GM12878 (cell line): ENCODE data around the gene RFX3. TPM values are rescaled to one million over a fixed set of nuclear protein-coding genes. Genes with fewer than 3 reads are reported as not detected.

Source experiments
- ATAC-seq: fragments of 200-7000 bp; cut with Tn5 transposase; 3 replicates; pipeline ENCODE4 v1.9.1; 2020; ENCODE audit warnings: mild to moderate bottlenecking, moderate library complexity
- BruUV-seq: library from RNA; stranded (reverse); fragments of 400-500 nt; replicated peaks from 2 replicates; lab custom pipeline; 2021; lab: Mats Ljungman, UMichigan
- CTCF ChIA-PET: fragments of 300-600 bp; sonication (Branson Sonifier 250); formaldehyde crosslinking; extraction: SDS; loops from one replicate; lab custom pipeline; 2021; ENCODE audit warnings: inconsistent platforms; lab: Yijun Ruan, JAX
- POLR2A ChIA-PET: fragments of 350-600 bp; formaldehyde crosslinking; extraction: SDS; loops from one replicate; lab custom pipeline; 2021; ENCODE audit warnings: inconsistent platforms; lab: Charles Lee
- RAD21 ChIA-PET: fragments of 300-600 bp; sonication (Branson Sonifier 250); formaldehyde crosslinking; loops from one replicate; lab custom pipeline; 2023; ENCODE audit warnings: antibody characterized with exemption; ENCODE audit not compliant: unreplicated experiment; lab: Charles Lee
- SMC1A ChIA-PET: fragments of 300-600 bp; sonication (Branson Sonifier 250); formaldehyde crosslinking; loops from one replicate; lab custom pipeline; 2023; ENCODE audit not compliant: unreplicated experiment, uncharacterized antibody; lab: Charles Lee
- DNase-seq: peaks from one replicate; pipeline ENCODE4 v3.0.0-alpha.2; 2011; ENCODE audit warnings: low read depth, low spot score
- FAIRE-seq: peaks from 3 replicates; lab custom pipeline; 2011; peaks lifted over from hg19 to GRCh38; lab: Jason Lieb, UNC
- H2AFZ ChIP-seq: 2 replicates; pipeline ENCODE4 v1.6.0; 2011; ENCODE audit warnings: low read depth, low read length, control low read depth; ENCODE audit not compliant: control insufficient read depth
- H3K27ac ChIP-seq: 2 replicates; pipeline ENCODE4 v1.5.1; 2011; ENCODE audit warnings: control low read depth; ENCODE audit not compliant: control insufficient read depth, insufficient read depth
- H3K27me3 ChIP-seq, 2 experiments: replicated peaks in 1 of 2; 2 replicates each; pipeline versions ENCODE4 v1.6.0 to v1.6.1; 2011; ENCODE audit warnings: low read length in 1 of 2; ENCODE audit not compliant: control insufficient read depth in 2 of 2, insufficient read depth in 2 of 2
- H3K36me3 ChIP-seq, 2 experiments: 2 replicates each; pipeline ENCODE4 v1.5.1; 2011; ENCODE audit warnings: low read length in 1 of 2; ENCODE audit not compliant: control insufficient read depth in 2 of 2, insufficient read depth in 2 of 2
- H3K4me1 ChIP-seq: 2 replicates; pipeline ENCODE4 v1.6.1; 2011; ENCODE audit warnings: mild to moderate bottlenecking, low read length, moderate library complexity, mixed read lengths; ENCODE audit not compliant: control insufficient read depth, insufficient read depth
- H3K4me2 ChIP-seq: 2 replicates; pipeline ENCODE4 v1.6.0; 2011; ENCODE audit warnings: control low read depth; ENCODE audit not compliant: control insufficient read depth, insufficient read depth
- H3K4me3 ChIP-seq: fragments of 200-600 bp; sonication (generic); 2 replicates; pipeline ENCODE4 v1.5.1; 2016
- H3K79me2 ChIP-seq: 2 replicates; pipeline ENCODE4 v1.6.0; 2011; ENCODE audit warnings: low read length; ENCODE audit not compliant: control insufficient read depth, insufficient read depth
- H3K9ac ChIP-seq: 2 replicates; pipeline ENCODE4 v1.8.0; 2011; ENCODE audit warnings: low read length, control low read depth, mixed read lengths; ENCODE audit not compliant: control insufficient read depth, insufficient read depth
- H3K9me3 ChIP-seq: replicated peaks from 3 replicates; pipeline ENCODE4 v1.5.1; 2011; ENCODE audit warnings: mild to moderate bottlenecking, low read length; ENCODE audit not compliant: control insufficient read depth, insufficient read depth
- H4K20me1 ChIP-seq: 2 replicates; pipeline ENCODE4 v1.6.0; 2011; ENCODE audit not compliant: control insufficient read depth, insufficient read depth
- NBN ChIP-seq: fragments of 450-650 bp; IDR thresholded peaks from 2 replicates; pipeline ENCODE4 v1.6.1; 2016
- RCOR1 ChIP-seq: conservative IDR thresholded peaks from 2 replicates; pipeline ENCODE4 v1.6.1; 2012; ENCODE audit warnings: low read depth, low read length, improper control_type of control experiment
- SMAD1 ChIP-seq: fragments of 450-650 bp; IDR thresholded peaks from 2 replicates; pipeline ENCODE4 v1.6.1; 2018; ENCODE audit warnings: mild to moderate bottlenecking, low read depth; ENCODE audit not compliant: partially characterized antibody
- TARDBP ChIP-seq: IDR thresholded peaks from 2 replicates; pipeline ENCODE4 v1.6.1; 2016; ENCODE audit warnings: borderline replicate concordance
- ZZZ3 ChIP-seq: IDR thresholded peaks from 2 replicates; pipeline ENCODE4 v1.6.1; 2011; ENCODE audit warnings: low read depth; ENCODE audit not compliant: control insufficient read depth, insufficient read length
- WGBS: methylation state at CpG from one replicate; pipeline ENCODE4 v1.1.6; 2016; ENCODE audit warnings: low lambda C conversion rate; ENCODE audit not compliant: insufficient replicate concordance, insufficient coverage; ENCODE audit errors: missing lambda C conversion rate; 5-methylcytosine and 5-hydroxymethylcytosine counted together
- in situ Hi-C: fragments of 300-500 bp; cut with MboI; formaldehyde crosslinking; loops from 9 replicates; pipeline ENCODE4 v1.14.3; 2018; ENCODE audit warnings: mixed read lengths
- intact Hi-C: fragments of 100-400 bp; cut with micrococcal nuclease; formaldehyde crosslinking; loops from one replicate; pipeline ENCODE4 v1.14.2; 2022; ENCODE audit not compliant: unreplicated experiment
- polyA plus RNA-seq, 11 experiments: library from polyadenylated mRNA; depleted of rRNA in 4 of 11; unstranded in 6 of 11; stranded (reverse) in 5 of 11; fragments of >200 nt; fragmentation: Nextera tagmentation in 4 of 11; fragmentation: Illumina TruSeq in 1 of 11; extraction: Ambion mirVana in 4 of 11; extraction: Trizol in 1 of 11; gene quantifications; 1 replicate in 1 of 11; 2 replicates in 10 of 11; pipeline versions ENCODE4 v1.2.1 to v1.2.3, GENCODE V29; 2011 to 2016; ENCODE audit warnings: inconsistent platforms in 2 of 11, missing spikeins in 2 of 11, low read depth in 1 of 11
- total RNA-seq, 4 experiments: library from RNA; depleted of rRNA in 3 of 4; stranded (reverse); fragments of >200 nt in 3 of 4; fragmentation: Illumina TruSeq in 1 of 4; extraction: Trizol in 1 of 4; gene quantifications; 2 replicates each; pipeline versions ENCODE4 v1.2.1 to v1.2.3, GENCODE V29; 2013 to 2021
- TF ChIP-seq, protein P1 (sequence below): fragments of 450-650 bp; IDR thresholded peaks from 2 replicates; pipeline ENCODE4 v1.6.1; 2016; ENCODE audit warnings: mild to moderate bottlenecking
- TF ChIP-seq, protein P2 (sequence below): fragments of 450-650 bp; IDR thresholded peaks from 2 replicates; pipeline ENCODE4 v1.6.1; 2017; ENCODE audit warnings: mild to moderate bottlenecking

The RFX3 gene
- total and polyA plus RNA-seq, 10 of the 15 experiments (the other 5 are each of a cell fraction or from before 2014, with no cell fraction given) = 1.2 to 26.4 (median 6.7) TPM

DNA sequence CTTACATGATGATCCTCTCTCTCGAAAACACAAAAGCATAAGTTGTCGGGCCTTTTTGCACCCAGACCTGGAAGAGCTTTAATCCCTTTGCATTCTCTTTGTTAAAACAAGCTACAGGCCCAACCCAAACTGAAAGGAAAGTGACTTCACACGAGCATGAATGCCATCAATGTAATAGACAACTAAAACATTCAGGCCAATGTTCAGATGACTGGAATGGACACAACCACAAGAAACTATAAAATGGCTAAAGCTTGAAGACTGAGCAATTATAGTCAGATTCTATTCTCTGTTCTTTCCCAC lies 45.5 kb downstream of the RFX3 start:
- intact Hi-C loops = no loop called here
- ChIA-PET SMC1A (interaction anchor here (1.1 to 9.8 kb wide), 13 partner anchors 9 to 48 kb away, joined by 3 to 131 read pairs (median 13); partner anchors contain the start of gene RFX3), POLR2A (interaction anchor here (0.6 to 9.3 kb wide), 5 partner anchors 10 to 47 kb away, joined by 3 to 81 read pairs (median 6); partner anchors contain the start of gene RFX3)
- in situ Hi-C loops = no loop called here
- H2AFZ ChIP-seq = peak overlapping the region; percentile 24
- H3K27me3 ChIP-seq = no peaks in the 10 kb centered on the region
- peaks cover 2 to 6% of the 10 kb centered on the region in 2 experiments; a peak in 3 of 4 replicates for H3K36me3 ChIP-seq
- peak overlapping the region; percentile 87 for H3K4me2 ChIP-seq
- TF ChIP-seq NBN (no peak), TARDBP (no peak), RCOR1 (no peak), SMAD1 (no peak), ZZZ3 (no peak)
- TF ChIP-seq, protein P1, sequence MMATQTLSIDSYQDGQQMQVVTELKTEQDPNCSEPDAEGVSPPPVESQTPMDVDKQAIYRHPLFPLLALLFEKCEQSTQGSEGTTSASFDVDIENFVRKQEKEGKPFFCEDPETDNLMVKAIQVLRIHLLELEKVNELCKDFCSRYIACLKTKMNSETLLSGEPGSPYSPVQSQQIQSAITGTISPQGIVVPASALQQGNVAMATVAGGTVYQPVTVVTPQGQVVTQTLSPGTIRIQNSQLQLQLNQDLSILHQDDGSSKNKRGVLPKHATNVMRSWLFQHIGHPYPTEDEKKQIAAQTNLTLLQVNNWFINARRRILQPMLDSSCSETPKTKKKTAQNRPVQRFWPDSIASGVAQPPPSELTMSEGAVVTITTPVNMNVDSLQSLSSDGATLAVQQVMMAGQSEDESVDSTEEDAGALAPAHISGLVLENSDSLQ = no peak
- TF ChIP-seq, protein P2, sequence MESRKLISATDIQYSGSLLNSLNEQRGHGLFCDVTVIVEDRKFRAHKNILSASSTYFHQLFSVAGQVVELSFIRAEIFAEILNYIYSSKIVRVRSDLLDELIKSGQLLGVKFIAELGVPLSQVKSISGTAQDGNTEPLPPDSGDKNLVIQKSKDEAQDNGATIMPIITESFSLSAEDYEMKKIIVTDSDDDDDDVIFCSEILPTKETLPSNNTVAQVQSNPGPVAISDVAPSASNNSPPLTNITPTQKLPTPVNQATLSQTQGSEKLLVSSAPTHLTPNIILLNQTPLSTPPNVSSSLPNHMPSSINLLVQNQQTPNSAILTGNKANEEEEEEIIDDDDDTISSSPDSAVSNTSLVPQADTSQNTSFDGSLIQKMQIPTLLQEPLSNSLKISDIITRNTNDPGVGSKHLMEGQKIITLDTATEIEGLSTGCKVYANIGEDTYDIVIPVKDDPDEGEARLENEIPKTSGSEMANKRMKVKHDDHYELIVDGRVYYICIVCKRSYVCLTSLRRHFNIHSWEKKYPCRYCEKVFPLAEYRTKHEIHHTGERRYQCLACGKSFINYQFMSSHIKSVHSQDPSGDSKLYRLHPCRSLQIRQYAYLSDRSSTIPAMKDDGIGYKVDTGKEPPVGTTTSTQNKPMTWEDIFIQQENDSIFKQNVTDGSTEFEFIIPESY = no peak
- TF ChIP-seq, all 136 proteins: peak for 0
- Histone ChIP-seq H3K9ac (peak overlapping the region; percentile 42; the same call in 1 of the 2 replicates), H3K4me3 (peak overlapping the region; percentile 4; the same call in 1 of the 2 replicates), H3K27ac (peak overlapping the region; percentile 97), H4K20me1 (no peaks in the 10 kb centered on the region), H3K9me3 (no peaks in the 10 kb centered on the region; the same call in 2 of the 3 replicates), H3K4me1 (peaks cover 39% of the 10 kb centered on the region), H3K79me2 (no peaks in the 10 kb centered on the region; the same call in none of the 2 replicates)
- 48% methylated on average over 3 of the region's 3 CpGs for WGBS
- DNase-seq (no peak), ATAC-seq (peak; percentile 23), FAIRE-seq (no peak)
- CTCF ChIA-PET = interaction anchor here (0.8 to 2.0 kb wide), 10 partner anchors 9 to 44 kb away, joined by 3 to 11 read pairs (median 4); no protein-coding TSS in a partner anchor
- no TSS peak for BruUV-seq
- RAD21 ChIA-PET = interaction anchor here (0.5 to 10.1 kb wide), 12 partner anchors 9 to 755 kb away, joined by 3 to 180 read pairs (median 4); partner anchors contain the start of gene RFX3
